22Rv1 (cell line): ENCODE results near the gene GTF2IRD1.

Source experiments
- ZFX ChIP-seq: fragments of 450-650 bp; IDR thresholded peaks from 2 replicates; pipeline ENCODE4 v1.6.1; 2017; ENCODE audit warnings: antibody characterized with exemption, borderline replicate concordance
- TF ChIP-seq, protein P1 (sequence below): fragments of 450-650 bp; IDR thresholded peaks from 2 replicates; pipeline ENCODE4 v1.5.1; 2017; ENCODE audit warnings: mild to moderate bottlenecking

DNA sequence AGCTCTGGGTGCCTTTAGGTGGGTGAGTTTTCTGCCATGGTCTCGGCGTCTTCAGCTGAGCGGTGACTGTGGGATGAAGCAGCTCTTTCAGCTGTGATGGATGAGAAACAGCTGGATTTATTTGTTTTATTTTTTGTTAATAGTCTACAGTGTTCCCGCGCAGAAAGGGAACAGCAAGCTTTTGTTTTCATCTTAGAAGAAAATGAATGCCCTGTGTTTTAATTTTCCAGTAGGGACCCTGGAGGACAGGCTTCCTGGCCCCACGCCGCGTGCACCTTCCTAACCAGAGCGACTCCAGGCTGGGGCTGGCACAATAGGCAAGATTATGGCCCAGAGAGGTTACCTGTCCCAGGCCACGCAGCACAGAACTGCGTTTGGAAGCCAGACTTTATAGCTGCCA is 57.6 kb downstream of the GTF2IRD1 start:
- TF ChIP-seq, protein P1, sequence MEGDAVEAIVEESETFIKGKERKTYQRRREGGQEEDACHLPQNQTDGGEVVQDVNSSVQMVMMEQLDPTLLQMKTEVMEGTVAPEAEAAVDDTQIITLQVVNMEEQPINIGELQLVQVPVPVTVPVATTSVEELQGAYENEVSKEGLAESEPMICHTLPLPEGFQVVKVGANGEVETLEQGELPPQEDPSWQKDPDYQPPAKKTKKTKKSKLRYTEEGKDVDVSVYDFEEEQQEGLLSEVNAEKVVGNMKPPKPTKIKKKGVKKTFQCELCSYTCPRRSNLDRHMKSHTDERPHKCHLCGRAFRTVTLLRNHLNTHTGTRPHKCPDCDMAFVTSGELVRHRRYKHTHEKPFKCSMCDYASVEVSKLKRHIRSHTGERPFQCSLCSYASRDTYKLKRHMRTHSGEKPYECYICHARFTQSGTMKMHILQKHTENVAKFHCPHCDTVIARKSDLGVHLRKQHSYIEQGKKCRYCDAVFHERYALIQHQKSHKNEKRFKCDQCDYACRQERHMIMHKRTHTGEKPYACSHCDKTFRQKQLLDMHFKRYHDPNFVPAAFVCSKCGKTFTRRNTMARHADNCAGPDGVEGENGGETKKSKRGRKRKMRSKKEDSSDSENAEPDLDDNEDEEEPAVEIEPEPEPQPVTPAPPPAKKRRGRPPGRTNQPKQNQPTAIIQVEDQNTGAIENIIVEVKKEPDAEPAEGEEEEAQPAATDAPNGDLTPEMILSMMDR: no peak
- no peak for TF ChIP-seq ZFX
